GM19372 (cell line): ENCODE data around the gene ZNF536.

Source experiments
- ATAC-seq: cut with Tn5 transposase; IDR thresholded peaks from one replicate; pipeline ENCODE4 v1.9.1; 2021; ENCODE audit warnings: mild to moderate bottlenecking, low read depth, moderate library complexity; ENCODE audit not compliant: unreplicated experiment

The ZNF536 gene

GRCh38 chr19:30361721-30362120, 10.5 kb upstream of the ZNF536 start:
- ATAC-seq = no peak

DNA sequence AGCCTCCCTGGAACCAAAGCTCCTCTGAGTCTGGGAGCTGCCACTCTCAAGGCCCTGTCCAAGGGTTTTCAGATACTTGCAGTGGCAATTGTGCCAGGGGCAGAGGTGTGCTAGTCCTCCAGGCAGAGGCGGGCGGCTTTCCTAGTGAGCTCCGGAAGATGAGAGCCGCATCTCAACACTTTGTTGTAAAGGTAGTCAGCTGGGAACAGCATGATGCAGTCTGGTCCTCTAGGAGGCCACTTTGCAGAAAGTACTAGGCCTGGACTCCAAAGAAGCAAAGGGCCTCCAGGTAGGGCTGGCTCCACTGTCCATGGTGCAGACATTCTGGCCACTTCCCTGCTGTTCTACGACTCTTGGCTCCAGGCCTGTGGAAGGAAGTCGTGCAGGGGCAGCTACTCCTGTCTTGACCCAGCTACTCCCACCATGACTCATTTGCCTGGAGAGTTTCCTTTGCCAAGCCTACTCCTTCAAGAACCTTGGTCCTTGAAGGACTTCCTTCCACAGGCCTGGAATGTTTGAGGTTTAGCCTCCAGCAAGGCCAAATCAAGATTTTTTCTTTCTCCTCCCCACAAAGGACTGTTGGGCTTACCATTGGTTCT, 9.9 kb upstream of the ZNF536 start:
- no peak for ATAC-seq

DNA sequence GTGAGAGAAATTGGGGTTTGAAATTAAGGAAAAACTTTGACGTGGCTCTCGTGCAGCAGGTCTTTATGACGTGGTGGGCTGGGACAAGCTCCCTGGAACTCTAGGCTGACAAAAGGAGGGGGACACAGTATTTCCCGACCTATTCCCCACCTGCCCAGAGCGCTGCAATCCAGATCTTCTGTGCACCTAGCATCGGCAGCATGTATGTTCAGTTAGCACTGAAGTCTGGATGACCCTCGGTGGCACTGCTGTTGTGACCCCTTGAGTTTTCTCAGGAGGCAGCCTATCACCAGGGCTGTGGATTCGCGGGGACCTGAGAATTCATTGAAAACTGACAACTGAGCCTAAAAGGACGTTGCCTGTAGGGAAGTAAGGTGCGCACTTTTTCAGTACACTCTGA, 9.1 kb upstream of the ZNF536 start:
- ATAC-seq = no peak

GRCh38 chr19:30364866-30365800, 7.1 kb upstream of the ZNF536 start:
- ATAC-seq = no peak

GRCh38 chr19:30366282-30366681, 5.9 kb upstream of the ZNF536 start:
- ATAC-seq = no peak

GRCh38 chr19:30367006-30367405, 5.2 kb upstream of the ZNF536 start:
- ATAC-seq = no peak

GRCh38 chr19:30367421-30367820, 4.8 kb upstream of the ZNF536 start:
- ATAC-seq = no peak

- ATAC-seq = no peak
Measured at GRCh38 chr19:30369833-30370232, 2.4 kb upstream of the ZNF536 start.

DNA sequence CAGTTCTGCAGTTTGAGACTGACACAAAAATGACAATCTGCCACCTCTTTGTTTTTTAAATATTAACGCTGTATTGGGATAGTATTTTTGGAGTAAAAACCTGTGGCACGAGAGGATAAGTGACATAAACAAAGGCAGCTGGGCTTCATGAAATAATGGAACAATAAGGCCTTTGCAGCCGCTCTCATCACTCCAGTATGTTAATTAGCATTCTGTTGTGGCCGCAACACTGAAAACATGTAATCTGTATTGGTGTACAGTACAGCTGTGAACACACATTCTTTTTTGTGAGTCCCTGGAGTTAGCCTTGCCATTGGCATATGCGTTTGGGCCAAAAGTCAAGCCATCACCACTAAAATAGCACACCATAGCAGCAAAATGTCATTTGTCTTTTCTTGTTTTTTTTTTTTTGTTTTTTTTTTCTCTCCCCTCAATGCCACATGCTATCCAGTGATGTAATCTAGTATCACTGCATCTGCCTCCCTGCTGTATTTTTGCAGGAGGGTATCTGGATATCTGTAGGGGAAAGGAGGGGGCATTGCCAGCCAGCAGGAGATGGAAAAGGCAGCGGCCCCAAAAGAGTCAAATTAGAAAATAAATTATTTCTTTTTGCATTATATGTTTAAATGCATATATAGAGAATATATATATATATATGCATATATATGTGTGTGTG, 885 bp upstream of the ZNF536 start:
- ATAC-seq = no peak

DNA sequence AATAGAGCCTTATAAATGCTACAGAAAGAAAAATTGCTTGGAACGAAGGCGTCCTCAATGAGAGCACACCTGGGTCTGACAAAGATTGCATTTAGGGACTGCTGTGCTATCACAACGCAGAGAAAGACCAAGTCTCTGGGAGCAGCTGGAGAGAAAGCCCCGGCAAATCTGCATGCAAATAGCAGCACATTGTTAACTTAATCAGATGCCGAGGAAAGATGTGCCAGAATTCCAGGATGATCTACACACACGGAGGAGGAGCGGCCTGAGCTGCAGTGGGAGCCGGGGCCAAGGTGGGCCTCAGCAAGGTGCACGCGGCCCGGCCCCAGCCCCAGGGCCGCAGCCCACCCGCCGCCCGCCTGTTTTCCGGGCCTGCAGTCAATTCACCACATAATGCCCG, 1.4 kb downstream of the ZNF536 start:
- ATAC-seq = no peak

DNA sequence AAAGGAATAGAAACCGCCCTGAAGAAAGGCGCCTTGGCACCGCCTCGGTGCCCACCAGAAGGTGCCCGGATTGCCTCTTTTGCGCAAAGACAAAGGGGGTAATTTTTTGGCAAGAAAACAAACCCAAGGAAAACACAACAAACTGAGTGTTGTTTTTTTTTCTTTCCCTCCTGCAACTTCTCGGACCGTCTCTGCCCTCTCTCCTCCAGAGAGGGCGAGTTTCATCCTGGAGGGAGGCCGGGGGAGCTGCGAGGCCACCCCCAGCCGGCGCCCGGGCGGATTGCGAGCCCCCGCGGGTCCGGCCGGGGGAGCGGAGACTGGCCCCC, 2.3 kb downstream of the ZNF536 start:
- no peak for ATAC-seq

- ATAC-seq = no peak
Measured at GRCh38 chr19:30374865-30375552, 2.8 kb downstream of the ZNF536 start.

GRCh38 chr19:30375553-30376031, 3.4 kb downstream of the ZNF536 start:
- no peak for ATAC-seq

DNA sequence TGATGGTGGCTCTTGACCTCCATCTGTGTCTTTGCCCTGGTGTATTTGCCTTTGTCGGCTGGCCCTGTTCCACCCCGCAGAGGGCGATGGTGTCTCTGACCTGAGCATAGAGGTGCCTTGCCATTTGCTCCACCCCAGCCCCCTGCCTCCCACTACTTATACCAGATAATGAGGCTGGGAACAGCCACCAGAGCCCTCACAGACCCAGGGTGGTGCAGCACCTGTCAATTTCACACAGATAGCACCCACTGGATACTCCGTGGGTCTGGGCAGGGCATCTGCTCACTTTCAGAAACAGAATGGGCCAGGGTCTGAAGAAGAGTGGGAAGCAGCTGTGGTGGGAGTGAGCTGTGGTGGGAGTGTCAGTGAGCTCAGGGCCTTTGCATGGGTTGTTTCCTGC, 4.1 kb downstream of the ZNF536 start:
- ATAC-seq = no peak

DNA sequence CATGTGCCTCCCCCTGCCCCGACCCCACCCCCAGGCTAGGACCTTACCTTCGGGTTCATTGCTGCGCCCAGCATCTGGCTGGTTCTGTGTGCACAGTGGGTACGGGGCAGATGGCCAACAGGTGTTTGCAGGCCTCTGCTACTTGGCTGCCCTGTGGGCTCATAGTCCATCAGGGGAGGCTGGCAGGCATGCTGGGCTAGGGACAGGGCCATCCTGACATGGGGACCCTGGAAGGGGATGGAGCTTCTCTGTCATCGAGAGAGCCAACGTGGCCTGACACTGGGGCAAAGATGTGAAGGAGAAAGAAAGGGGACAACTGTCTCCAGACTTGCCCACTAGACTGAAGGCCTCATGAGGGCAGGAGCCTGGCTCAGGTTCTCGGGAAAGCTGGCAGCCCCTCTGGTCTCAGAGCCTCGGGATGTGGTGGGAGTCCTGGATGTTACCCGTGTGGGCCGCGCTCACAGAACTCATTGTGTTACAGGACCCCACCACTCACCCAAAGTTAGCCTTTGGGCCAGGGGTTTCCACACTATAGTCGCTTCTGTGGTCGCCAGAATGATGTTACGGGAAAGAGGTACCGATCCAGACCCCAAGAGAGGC, 4.7 kb downstream of the ZNF536 start:
- no peak for ATAC-seq

DNA sequence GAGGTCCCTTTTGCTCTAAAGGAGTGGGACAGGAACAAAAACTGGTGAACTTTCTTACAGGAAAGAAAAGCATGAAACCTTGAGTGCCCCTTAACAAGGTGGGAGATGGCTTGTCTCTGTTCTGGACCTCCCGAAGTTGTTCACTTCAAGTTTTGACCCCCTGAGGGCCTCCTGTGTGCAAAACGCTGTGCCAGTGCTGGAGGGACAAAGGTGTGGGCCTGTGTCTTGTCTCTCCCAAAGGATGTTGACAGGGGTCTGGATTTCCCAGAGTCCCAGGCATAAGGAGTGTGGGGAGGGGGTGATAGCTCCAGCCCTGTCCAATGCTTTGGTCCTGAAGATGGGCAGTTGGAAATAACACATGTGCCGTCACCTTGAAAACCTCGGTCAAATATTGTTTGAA, 6.5 kb downstream of the ZNF536 start:
- no peak for ATAC-seq

DNA sequence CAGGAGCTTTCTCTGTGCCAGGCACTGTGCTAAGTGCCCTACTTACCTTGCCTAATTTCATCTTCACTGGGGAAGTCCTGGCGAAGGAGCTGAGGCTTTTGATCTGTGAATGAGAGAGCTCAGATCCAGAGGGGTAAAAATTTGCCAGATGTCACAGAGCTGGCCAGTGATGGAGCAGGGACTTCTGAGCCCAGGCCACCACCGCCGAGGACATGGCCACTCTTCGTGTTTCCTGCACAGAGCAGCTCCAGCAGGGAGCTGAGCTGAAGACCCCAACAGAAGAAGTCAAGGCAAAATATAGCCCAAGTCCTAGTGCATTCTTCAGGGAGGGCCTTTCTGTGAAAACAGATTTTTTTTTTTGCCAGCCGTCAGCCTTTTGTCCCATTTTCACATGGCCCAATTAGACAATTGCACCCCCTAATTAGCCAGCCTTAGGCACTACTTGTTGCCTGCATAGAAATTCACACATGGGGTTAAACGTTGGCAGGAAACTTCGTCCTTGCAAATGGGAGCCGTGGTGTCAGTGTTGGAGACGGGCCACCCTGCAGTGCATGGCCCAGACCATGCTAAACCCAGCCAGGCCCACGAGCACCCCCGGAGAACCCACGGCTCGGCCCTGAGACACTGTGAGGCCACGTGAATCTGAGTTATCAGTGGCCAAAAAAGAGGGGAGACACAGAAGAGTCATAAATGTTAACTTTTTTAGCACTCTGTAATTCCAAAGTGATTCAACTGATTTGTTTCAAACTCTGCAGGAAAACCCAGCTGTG, 7.8 kb downstream of the ZNF536 start:
- ATAC-seq = no peak

- no peak for ATAC-seq
Measured at GRCh38 chr19:30381366-30381765, 9.2 kb downstream of the ZNF536 start.

GRCh38 chr19:30385174-30385573, 13.0 kb downstream of the ZNF536 start:
- no peak for ATAC-seq

DNA sequence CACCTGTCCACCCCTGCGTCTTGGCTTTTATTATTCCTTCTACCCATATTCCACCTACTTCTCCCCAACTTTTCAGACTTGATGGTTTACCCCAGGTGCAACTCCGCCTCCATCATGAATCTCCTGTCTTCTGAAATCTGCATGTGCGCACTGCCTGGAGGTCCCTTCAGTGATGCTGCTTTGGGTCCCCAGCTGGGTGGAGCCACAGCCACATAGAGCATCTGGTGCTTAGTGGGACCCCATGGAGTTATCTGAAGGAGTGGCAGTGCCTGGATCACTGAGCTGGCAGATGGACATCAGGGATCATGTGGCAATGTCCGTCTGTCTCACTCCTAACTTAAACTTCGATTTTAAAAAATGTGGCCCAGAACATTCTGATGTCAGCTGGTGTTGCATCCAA, 13.5 kb downstream of the ZNF536 start:
- no peak for ATAC-seq
